Measurements from ENCODE around the gene UQCC2.

The UQCC2 gene

GRCh38 chr6:33688451-33689147, 22.9 kb downstream of the UQCC2 start:
- DNase-seq, result no peak

DNA sequence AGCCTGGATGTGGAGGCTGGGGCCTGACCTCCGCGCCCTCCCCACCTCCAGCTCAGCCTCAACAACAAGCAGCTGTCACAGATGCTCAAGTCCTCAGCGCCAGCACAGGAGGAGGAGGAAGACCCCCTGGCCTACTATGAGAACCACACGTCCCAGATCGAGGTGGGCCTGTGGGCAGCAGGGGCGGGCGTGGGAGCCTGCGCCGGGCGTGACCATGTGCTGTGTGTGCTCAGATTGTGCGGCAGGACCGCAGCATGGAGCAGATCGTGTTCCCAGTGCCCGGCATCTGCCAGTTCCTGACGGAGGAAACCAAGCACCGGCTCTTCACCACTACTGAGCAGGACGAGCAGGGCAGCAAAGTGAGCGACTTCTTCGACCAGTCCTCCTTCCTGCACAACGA, 23.5 kb downstream of the UQCC2 start:
- DNase-seq, result no peak

- DNase-seq, result no peak
Measured at GRCh38 chr6:33686981-33687975, 24.2 kb downstream of the UQCC2 start.

GRCh38 chr6:33686225-33686924, 25.1 kb downstream of the UQCC2 start:
- DNase-seq, result no peak

GRCh38 chr6:33685411-33686224, 25.9 kb downstream of the UQCC2 start:
- no peak for DNase-seq

GRCh38 chr6:33684983-33685382, 26.5 kb downstream of the UQCC2 start:
- DNase-seq, result no peak

DNA sequence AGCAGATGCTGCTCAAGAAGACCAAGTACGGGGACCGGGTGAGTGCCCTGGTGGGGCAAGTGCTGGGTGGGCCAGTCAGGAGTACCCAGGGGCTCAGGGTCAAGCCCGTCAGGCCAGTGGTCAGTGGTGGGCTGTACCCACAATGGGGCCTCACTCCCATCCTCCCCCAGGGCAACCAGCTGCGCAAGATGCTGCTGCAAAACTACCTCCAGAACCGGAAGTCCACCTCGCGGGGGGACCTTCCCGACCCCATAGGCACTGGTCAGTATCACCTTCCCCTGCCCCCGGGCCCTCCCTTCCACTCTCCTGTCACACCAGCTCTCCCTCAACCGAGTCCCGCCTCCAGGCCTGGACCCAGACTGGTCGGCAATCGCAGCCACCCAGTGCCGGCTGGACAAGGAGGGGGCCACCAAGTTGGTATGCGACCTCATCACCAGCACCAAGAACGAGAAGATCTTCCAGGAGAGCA, 27.0 kb downstream of the UQCC2 start:
- DNase-seq, result no peak

- DNase-seq, result no peak
Measured at GRCh38 chr6:33683576-33684427, 27.7 kb downstream of the UQCC2 start.

DNA sequence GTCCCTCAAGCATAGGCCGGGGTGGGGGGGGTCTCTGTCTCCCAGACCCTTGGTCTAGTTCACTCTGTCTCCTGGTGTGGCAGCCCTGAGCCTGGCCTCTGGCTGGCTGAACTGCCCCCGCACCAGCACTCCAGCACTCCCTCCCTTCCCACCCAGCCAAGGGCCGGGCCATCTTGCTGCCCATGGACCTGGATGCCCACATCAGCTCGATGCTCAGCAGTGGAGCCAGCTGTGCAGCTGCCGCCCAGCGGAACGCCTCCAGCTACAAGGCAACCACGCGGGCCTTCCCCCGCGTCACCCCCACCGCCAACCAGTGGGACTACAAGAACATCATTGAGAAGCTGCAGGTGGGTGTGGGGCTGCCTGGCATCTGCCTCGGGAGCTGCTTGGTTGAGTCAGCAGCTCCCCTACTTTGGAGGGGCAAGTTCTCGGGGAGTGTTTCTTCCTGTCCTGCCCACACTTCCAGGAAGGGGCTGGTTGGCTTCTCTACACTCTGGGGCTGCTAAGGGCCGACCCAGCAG, 28.4 kb downstream of the UQCC2 start:
- DNase-seq, result no peak

DNA sequence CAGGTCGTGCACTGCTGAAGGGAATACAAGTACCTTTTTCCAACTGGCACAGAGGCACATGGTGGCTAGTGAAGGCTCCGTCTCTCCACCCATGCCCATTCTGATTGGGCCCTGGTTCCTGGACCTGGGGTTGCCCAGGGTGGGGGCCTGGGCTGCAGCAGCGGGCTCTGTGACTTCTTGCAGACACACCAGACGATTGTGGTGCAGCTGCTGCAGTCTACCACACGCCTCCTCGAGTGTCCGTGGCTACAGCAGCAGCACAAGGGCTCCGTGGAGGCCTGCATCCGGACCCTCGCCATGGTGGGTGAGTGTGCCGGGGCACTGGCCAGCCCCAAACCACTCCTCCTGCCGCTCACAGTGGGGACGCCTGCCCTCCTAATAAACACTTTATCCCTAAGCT, 29.2 kb downstream of the UQCC2 start:
- DNase-seq, result no peak

GRCh38 chr6:33679761-33680160, 31.7 kb downstream of the UQCC2 start:
- no peak for DNase-seq

DNA sequence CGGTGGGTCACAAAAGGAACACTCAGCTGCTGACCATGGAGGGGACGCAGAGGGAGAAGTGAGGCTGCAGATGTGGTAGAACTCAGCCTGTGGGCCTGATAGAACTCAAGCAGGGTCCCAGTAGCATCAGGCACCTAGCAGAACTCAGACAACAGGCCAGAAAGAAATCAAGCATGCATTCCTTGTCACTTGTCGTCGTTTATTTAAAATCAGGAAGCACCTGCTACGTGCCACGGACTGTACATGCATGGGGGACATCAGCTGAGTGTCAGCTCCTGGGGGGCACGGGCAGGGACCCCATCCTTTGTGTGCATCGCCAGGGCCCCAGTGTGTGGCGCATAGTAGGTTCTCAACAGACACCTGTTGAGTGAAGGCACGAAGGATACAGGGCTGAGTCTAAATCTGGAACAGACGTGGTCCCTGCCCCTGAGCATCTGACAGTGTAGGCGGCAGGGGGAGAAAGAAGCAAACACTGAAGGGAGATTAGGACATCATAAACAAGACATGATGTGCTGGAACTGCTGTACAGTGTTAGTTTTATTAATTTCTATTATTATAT, 32.5 kb downstream of the UQCC2 start:
- no peak for DNase-seq

DNA sequence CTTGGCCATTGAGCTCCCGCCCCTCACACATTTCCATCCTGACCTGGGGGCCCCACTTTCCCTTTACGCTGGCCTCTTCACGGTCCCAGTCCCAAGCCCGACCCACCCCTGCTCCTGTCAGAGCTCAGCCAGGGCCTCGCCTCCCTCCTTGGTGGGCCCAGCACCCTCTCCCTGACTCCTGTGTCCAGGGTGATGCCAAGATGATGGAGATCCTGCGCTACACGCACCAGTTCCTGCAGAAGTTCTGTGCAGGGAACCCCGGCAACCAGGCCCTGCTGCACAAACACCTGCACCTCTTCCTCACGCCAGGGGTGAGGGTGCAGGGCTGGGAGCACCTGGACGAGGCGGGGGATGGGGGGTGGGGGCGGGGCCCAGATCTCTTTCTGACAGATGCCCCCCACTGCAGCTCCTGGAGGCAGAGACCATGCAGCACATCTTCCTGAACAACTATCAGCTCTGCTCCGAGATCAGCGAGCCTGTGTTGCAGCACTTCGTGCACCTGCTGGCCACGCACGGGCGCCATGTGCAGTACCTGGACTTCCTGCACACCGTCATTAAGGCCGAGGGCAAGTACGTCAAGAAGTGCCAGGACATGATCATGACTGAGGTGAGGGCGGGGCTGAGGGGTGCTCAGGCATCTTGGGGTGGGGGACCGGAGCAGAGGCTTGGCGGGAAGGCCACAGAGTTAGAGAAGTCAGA, 33.1 kb downstream of the UQCC2 start:
- no peak for DNase-seq

DNA sequence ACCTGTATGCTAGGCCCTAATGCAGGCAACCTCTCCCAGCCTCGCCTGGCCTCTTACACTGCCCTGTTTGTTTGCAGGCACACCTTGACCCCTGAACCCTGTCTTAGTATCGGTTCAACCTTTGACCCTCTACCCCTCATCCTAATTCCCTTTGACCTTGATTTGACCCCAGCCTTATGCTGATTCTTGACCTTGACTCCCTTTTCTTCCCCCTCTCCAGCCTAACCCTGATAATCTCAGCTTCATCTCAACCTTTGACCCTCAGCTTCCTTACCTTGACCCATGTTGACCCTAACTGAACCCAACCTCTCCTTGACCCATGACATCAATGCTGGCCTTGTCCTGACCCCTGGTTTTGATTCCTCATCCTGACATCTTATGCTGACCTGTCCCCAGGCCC, 33.8 kb downstream of the UQCC2 start:
- DNase-seq, result no peak

GRCh38 chr6:33677143-33677660, 34.3 kb downstream of the UQCC2 start:
- peak in 1 of 3 donors; percentile 7 for DNase-seq

- DNase-seq, result no peak
Measured at GRCh38 chr6:33676416-33677142, 34.9 kb downstream of the UQCC2 start.

DNA sequence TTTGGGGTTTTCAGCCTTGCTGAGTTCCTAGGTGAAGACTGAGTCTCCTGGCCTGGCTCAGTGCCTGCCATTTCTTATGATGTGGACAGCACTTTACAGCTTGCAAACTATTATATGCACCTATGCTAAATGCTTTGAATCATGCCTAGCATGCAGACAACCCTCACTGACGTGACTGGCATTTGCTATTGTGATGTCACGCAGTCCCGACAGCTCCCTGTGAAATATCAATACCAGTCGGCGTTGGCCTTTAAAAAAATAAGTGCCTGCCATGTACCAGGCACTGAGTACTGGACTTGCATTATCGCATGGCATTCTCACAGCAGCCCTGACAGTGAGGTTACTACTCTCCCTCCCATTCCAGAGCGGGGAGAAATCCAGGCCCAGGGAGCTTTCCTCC, 35.5 kb downstream of the UQCC2 start:
- no peak for DNase-seq

DNA sequence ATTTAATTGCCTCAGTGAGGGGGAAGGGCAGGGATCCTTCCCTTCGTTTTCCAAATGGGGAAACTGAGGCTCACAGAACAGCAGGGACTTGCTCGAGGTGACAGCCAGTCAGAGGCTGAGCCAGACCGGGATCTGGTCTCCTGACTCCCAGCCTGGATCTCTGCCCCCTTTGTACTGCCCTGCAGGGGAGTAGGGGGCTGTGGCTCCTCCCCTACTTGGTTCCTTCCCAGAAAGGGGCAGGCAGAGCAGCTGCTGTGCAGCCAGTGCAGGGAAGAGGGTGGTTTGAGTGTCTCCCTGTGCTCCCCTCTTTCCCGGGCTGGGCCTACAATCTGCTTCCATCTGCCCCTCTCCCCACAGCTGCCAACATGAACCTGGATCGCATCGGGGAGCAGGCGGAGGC, 37.6 kb downstream of the UQCC2 start:
- no peak for DNase-seq

DNA sequence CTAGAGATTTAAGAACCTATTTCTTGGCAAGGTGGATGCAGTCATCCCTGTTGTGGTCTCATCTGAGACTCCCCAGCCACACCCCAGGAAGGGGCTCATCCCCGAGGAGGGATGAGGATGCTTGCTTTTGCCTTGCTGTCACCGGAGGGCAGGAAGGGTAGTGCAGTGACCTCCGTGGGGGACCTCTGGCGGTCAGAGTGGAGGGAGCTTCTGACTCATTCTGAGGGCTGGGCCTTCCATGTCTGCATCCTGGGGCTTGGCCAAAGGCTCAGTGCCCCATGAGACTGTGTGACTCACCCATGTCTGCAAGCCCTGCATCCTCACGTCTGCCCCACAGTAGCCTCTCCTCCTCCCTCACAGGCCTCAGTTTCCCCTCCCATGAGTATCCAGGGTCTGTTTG, 38.7 kb downstream of the UQCC2 start:
- peak; percentile 85 to 87 (median 86) for DNase-seq

Data from suppressor macrophage treated with lipopolysaccharide for 1 hour (primary cell).